GM12875 (cell line): ENCODE results near the gene SFI1.
A peak's percentile ranks its signal among the peaks of the same experiment; 100 is the strongest.
"Not testable (repeated sequence)": the region's sequence is repeated elsewhere in the genome, so short reads cannot be mapped to it uniquely, and the experiment has no call there.

Experiments
- H3K4me3 ChIP-seq: one replicate; pipeline ENCODE4 v1.5.1; 2011; ENCODE audit warnings: low read depth, low read length, control low read depth
- CTCF ChIP-seq: IDR thresholded peaks from 2 replicates; pipeline ENCODE4 v1.5.1; 2011; ENCODE audit warnings: low read depth, mild to moderate bottlenecking, control low read depth, inconsistent platforms, low read length, moderate library complexity, borderline replicate concordance; ENCODE audit not compliant: insufficient read depth

The SFI1 gene

GRCh38 chr22:31492151-31492550, 4.2 kb upstream of the SFI1 start:
- no peak for TF ChIP-seq CTCF

GRCh38 chr22:31493355-31493754, 3.0 kb upstream of the SFI1 start:
- not testable (repeated sequence) for H3K4me3 ChIP-seq

More at GRCh38 chr22:31492151-31492550, 4.2 kb upstream of the SFI1 start:
- no peak overlapping the region for H3K4me3 ChIP-seq

- no peak for TF ChIP-seq CTCF
- H3K4me3 ChIP-seq, result peak overlapping the region; percentile 94
These were observed 993 bp upstream of the SFI1 start for GRCh38 chr22:31495343-31495742.

GRCh38 chr22:31496735-31497146, 405 bp downstream of the SFI1 start:
- no peak for TF ChIP-seq CTCF
- peak overlapping the region; percentile 94 for H3K4me3 ChIP-seq

- peak overlapping the region; percentile 94 for H3K4me3 ChIP-seq
- no peak for TF ChIP-seq CTCF
These were observed 1.0 kb downstream of the SFI1 start for GRCh38 chr22:31497148-31497938.

- no peak for TF ChIP-seq CTCF
- H3K4me3 ChIP-seq, result no peak overlapping the region
These were observed 5.4 kb downstream of the SFI1 start for GRCh38 chr22:31501738-31502137.

GRCh38 chr22:31503211-31503964, 7.1 kb downstream of the SFI1 start:
- TF ChIP-seq CTCF, result no peak

More at GRCh38 chr22:31503211-31503964, 7.1 kb downstream of the SFI1 start:
- no peak overlapping the region for H3K4me3 ChIP-seq
